HG02623 (cell line): ENCODE measurements around the gene VAPB.
A peak's percentile ranks its signal among the peaks of the same experiment; 100 is the strongest.

Source experiments
- ATAC-seq: cut with Tn5 transposase; IDR thresholded peaks from one replicate; pipeline ENCODE4 v1.9.1; 2021; ENCODE audit warnings: moderate library complexity; ENCODE audit not compliant: unreplicated experiment

The VAPB gene

DNA sequence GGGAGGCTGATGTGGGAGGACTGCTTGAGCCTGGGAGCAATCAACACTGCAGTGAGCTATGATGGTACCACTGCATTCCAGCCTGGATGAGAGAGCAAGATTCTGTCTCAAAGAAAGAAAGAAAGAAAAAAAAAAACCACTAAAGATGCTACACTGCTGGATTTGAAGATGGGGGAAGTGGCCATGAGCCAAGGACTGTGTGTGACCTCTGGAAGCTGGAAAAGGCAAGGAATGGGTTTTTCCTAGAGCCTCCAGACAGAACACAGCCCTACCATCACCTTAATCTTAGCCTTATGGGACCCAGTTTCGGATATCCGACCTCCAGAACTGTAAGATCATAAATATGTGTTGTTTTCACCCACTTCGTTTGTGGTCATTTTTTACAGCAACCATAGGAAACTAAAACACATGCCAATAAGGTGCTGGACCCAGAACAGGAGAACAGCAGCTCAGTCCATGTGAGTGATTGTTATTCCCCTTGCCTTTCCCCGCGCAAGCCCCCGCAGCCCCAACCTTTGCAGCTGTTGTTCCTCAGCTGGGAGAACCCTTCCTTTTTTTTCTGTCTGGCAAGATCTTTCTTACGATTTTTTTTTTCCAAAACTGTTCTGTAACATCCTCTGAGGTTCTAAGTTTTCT is 11.1 kb upstream of the VAPB start:
- no peak for ATAC-seq

DNA sequence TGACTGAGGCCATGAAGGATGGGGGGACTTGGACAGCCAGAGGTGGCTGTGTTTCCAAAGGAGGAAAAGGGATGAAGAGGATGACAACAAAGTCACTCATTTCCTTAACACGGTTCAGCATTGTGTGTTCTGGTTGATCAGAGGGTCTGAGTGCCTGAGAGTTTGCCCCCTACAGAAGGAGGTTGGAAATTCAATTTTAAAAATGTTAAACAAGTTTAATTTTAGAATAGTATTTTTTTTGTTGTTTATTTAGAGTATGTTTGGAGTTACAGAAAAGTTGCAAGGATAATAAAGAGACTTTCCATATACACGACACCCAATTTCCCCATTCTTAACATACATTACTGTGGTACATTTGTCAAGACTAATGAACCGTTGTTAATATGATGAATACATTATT is 10.3 kb upstream of the VAPB start:
- no peak for ATAC-seq

DNA sequence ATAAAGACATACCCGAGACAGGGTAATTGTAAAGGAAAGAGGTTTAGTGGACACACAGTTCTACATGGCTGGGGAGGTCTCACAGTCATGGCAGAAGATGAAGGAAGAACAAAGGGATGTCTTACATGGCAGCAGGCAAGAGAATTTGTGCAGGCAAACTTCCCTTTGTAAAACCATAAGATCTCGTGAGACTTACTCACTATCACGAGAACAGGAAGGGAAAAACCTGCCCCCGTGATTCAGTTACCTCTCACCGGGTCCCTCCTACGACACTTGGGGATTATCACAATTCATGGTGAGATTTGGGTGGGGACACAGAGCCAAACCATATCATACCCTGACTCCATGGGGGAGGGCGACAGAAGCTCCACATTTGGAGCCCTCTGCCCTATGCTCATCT is 7.4 kb upstream of the VAPB start:
- ATAC-seq, result no peak

DNA sequence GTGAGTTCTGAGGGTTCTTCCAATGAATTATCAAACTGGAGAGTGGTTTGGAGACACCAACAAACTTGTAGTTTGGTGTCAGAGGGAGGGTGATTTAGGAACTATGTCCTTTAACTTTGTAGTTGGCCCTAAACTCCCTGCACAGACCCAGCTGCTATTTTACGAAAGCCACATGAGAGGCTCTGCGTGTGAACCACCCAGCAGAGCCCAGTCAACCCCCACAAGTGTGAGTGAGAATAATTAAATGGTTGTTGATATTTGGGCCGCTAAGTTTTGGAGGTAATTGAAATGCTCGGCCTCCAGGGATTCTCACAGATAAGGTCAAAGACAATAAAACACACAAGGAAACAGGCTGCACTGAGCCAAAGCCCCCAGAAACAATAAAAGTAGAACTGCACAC is 6.9 kb upstream of the VAPB start:
- no peak for ATAC-seq

DNA sequence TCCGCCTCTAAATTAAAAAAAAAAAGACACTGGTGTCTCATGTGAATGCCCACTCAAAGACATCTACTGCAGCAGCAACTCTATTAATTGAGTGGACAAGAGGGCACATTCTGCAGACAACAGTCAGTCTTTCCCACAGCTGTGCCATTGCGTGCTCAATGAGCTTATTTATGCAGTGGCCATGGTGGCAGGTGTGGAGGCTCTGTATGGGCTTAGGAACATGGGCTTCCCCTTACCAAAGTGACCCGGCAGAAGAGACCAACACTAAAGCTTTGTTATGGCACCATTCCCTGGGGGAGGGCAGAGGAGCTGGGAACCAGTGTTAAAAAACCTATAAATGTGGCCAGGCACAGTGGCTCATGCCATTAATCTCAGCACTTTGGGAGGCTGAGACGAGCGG is 4.2 kb upstream of the VAPB start:
- no peak for ATAC-seq

DNA sequence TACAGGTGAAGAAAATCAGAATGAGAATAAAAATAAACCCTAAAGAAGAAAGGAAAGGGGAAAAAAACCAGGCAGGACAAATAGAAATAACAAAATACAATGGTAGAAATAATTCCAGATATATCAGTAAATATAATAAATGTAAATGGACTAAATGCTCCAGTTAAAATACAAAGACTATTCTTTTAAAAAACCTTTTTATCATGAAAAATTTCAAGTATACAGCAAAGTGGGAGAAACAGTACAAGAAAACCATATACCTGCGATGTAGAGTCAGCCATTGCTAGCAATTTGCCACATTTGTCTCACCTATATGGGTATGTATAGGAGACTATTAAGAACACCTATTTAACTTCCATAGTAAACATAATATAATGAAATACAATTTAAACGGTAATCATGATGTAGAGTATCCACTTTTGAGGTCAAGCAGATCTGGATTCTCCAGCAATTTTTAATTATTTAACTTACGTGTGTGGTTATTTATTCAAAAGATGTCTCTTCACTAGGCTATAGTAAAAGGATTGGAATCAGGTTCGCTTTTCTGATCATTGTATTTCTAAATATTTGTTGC is 914 bp upstream of the VAPB start:
- no peak for ATAC-seq

DNA sequence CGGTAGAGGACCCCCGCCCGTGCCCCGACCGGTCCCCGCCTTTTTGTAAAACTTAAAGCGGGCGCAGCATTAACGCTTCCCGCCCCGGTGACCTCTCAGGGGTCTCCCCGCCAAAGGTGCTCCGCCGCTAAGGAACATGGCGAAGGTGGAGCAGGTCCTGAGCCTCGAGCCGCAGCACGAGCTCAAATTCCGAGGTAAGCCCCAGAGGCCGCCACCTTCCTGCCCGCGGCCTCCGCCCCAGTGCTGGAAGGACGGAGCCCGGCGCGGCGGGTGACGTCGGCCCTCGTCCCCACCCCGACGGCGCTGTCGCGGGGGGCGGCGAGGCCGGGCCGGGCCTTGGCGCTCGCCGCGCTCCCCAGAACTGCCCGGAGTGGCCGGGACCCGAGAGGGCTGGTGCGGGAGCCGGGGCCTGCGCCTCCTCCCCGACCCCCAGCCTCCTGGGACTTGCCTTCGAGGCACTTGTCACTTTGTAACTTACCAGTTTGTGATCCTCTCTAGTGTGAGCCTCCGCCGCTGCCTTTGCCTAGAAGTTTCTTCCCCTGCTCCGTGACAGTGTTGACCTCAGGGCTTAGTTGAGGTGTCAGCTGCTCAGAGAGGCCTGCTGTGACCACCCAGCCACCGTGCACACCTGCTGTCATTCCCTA is 417 bp downstream of the VAPB start:
- peak; percentile 22 for ATAC-seq

DNA sequence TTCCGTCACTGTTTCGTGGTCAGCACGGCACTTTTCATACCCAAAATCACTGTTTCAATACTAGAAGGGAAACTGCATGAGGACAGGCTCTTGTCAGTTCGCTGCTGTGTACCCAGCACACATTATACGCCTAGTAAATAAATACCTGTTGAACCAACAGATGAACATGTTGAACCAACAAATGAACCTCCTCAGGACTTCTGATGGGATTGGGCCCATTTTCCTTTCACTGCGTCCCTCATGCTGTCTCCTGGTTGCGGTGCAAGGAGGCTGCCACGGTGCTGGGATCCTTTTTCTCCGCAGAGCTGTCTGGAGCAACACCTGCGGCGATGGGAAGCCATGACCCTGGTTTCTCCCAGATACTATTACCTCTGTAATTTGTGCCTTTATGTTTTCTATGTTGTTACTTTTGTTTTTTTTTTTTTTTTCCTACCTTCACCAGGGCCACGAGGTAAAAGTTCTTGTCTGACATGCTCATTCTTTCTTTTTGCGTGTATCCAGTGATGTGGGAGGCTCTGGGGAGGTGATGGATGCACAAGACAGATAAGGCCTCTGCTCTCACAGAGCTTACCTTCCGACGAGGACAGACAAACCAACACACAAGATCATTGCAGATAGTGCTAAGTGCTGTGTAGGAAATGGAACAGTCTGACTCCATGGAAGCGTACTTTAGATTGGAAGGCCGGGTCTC is 1.1 kb downstream of the VAPB start:
- ATAC-seq, result no peak

DNA sequence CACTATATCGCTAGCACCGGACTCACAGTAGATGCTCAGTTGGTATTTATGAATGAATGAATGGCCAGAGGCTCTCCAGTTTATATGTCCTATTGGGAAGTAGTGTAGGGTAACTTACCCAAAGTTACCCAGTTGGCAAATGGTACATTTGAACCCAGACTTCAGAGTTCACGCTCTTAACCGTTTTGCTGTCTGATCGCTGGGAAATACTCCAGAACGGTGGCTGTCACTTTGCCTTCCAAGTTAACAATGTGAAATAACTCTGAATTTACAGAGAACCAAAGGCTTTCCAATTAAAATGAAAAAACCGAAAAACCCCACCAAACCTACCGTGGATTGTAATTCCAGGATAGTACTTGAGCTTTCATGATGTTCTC is 1.6 kb downstream of the VAPB start:
- ATAC-seq, result no peak

DNA sequence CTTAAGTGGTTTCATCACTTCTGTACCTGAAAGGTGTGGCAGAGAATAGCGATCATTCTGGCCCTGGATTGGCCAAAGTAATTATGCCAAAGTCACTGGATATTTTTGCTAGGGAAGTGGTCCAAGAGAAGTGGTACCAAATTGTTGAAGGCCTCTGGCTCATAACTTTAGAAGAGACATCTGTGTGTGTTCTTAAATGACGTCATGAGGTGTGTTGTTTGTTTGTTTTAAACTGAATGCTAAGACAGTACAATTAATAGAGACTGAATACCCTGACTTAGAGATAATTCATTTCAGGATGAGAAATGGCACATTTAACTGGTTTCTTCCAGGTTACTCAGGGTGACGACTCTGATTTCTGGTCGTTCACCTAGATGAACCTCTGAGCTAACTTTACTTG is 3.3 kb downstream of the VAPB start:
- no peak for ATAC-seq

DNA sequence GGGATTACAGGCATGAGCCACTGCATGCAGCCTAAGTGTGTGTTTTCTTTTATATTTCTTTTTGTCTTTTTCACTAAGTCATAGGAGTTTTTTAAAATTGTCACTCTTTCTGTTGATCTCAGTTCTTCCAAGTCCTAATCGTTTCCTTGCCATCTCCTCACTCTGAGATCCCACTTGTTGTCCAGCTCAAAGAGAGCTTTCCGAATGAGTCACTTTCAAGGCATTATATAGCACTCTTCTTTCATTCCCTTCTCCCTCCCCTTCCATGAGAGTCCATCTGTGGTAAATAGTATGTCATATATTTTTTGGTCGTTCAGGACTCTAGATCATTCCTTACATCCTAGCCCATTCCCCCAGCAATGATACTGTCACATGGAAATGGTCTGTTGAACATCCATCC is 4.3 kb downstream of the VAPB start:
- no peak for ATAC-seq

DNA sequence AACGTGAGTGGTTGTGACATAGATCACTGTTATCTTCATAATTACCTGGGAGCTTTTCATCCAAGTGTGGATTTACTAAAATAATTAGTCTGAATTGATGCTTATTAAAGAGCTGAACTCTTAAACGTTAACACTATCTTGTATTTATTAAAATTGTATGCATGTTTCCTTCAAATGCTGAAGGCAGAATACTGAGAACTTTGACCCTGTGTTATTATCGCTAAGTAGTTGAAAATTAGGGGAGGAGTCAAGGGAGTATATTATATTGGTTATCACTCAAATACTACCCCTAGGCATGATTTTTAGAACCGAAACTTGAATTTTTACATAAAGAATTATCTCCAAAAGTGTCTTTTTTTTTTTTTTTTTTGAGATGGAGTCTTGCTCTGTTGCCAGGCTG is 5.8 kb downstream of the VAPB start:
- no peak for ATAC-seq

DNA sequence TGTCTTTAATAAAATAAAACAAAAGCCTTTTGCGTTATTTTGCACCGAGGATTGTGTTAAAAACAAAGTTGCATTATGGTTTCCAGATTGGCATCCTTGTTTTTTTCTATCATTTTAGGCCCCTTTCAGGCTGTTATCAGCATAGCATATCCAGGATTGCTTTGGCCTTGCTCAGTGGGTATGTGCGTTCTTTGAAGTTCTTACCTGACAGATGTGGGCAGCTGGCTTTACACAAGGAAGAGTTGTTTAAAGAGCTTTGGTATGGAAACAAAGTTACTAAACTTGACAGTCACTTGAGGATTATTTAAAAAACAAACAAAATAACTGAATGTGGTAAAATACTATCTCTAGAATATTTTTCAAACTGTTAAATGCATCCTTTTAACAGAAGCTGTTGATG is 6.6 kb downstream of the VAPB start:
- ATAC-seq, result no peak

DNA sequence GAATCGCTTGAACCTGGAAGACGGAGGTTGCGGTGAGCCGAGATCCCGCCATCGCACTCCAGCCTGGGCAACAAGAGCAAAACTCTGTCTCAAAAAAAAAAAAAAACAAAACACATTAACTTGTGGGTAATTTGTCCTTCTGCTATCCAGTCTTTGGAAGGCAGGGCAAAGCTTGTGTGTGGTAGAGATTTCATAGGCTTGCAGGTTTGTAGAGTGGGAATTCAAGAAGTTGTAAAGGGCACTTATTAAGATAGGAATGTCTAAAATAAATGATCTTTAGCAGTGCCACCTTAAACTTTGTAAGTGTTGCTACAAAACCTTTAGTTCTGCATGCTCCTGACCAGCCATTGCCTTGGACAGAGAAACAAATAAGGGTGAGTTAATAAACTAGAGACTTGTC is 8.4 kb downstream of the VAPB start:
- no peak for ATAC-seq

DNA sequence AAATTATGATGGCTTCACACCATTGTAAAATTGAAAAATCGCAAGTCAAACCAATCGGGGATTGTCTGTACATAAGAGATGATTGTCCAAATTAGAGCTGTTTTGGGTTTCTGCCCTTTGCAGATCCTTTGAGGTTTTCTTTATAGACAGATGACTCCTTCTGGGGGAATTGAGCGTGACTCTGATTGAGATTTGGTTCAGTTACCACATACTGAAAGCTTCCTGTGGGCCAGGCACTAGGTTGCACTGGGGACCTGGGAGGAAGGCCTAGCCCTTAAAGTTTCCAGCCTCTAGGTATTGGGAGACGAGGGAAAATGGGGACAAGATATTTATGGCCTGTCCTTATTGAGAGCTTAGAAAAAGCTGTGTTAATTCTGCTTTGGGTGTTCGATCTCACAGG is 9.2 kb downstream of the VAPB start:
- no peak for ATAC-seq

DNA sequence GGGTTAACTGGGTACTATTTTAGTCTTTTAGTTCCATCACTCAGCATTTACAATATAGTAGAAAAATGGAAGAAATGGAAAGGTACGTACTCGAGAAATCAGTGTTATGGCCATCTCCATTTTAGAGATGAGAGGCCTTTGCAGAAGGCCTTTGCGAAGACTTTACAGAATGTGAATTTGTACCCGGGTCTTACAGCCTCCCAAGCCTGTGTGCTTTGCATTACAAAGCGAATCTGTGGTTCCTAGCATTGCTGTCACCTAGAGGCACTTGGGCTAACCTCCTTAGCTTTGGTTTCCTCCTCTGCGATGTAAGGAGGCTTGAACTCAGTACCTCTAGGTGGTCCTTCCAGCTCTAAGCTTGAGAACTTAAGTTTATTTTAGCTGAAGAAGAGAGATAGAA is 10.9 kb downstream of the VAPB start:
- no peak for ATAC-seq

DNA sequence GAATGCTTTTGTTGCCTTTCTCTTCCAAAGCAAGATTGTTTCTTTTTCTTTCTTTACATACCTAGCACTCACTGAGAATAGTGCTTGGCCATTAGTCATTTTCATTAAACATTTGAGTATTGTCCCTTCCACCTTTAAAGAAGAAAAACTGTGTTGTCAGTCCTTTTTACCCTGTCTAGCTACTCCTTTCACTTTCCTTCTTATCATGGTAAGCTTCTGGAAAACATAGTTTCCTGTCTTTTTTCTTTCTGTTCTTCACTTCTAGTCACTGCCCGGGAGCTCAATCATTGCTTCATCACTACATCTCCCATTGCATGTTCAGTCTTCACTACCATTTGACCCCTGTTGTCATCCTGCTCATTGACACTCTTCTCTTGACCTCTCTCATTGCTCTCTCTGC is 12.1 kb downstream of the VAPB start:
- no peak for ATAC-seq

DNA sequence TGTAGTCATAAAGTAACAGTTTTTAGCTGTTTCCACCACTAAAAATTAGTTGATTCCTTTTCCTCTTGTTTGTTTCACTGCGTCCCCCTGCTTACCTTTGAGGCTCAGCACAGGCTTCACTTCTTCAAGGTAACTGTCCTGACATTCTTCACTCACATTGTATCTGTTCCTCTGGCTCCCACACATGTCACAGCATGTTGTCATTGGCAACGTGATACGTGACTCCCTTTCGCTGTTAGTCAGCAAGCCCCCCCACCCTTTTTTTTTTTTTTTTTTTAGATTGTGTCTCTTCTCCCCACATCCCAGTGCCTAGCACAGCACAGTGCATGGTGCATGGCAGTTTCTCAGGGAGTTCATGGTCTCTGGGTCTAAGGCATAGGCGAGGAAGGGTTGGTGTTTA is 13.3 kb downstream of the VAPB start:
- no peak for ATAC-seq

DNA sequence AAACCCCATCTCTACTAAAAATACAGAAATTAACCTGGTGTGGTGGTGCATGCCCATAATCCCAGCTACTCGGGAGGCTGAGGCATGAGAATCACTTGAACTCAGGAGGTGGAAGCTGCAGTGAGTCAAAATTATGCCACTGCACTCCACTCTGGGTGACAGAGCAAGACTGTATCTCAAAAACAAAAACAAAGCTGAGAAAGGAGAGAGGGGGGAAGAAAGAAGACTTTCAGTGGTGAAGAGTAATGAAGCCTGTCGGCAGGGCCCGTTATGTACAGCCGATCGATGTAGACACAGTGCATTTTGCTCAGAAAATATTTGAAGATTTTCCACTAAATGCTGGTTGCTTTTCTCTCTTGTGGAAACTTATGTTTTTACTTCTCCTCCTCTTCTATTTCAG is 13.8 kb downstream of the VAPB start:
- peak; percentile 79 for ATAC-seq

DNA sequence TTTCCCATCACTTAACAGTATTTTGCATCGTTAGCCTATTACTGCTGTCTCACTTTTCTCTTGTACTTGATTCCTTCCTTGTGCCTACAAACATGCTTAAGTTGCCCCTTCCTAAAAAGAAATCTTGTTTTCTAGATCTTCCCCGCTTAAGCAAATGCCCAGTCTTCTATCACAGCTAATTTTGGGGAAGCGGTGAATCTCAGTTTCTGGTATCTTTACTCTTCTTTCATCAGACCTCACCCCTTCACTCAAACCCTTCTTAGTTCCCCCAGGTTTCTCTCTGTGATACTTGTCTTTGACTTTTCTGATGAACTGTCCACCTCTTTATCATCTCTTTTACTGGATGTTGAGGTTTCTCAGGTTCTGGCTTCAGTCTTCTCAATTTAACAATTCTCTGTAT is 14.2 kb downstream of the VAPB start:
- ATAC-seq, result no peak

DNA sequence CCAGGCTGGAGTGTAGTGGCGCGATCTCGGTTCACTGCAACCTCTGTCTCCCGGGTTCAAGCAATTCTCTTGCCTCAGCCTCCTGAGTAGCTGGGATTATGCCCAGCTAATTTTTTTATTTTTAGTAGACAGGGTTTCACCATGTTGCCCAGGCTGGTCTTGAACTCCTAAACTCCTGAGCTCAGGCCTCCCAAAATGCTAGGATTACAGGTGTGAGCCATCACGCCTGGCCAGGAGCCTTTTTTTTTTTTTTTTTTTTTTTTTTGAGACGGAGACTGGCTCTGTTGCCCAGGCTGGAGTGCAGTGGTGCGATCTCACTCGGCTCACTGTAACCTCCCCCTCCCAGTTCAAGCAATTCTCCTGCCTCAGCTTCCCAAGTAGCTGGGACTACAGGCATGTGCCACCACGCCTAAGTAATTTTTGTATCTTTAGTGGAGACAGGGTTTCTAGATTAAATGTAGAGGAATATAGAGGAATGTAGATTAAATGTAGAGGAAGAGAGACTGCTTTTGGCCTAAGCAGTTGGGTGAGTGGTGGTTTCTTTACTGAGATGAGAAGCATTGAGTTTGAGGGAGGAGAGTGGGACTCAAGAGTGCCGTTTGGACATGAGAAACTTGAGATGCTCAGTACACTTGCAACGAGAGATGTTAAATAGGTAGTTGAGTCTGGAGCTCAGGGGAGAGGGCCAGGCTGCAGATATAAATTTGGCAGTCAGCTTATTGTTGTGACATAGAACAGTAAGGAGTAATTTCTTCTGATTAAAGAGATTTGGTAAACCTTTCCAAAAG is 16.7 kb downstream of the VAPB start:
- ATAC-seq, result no peak
